Body of pancreas (tissue), 4 donors: ENCODE results near the gene SCN7A.

Source experiments
- CTCF ChIP-seq, 7 experiments: fragments of 450-650 bp in 4 of 7; fragments of 200-600 bp in 3 of 7; sonication (generic) in 3 of 7; IDR thresholded peaks; one replicate each; pipeline ENCODE4 v1.5.1; 2016 to 2019; ENCODE audit warnings: antibody characterized with exemption in 7 of 7
- POLR2A ChIP-seq, 3 donors: fragments of 450-650 bp; IDR thresholded peaks; one replicate each; pipeline ENCODE4 v1.6.1; 2016; ENCODE audit warnings: antibody characterized with exemption in 3 of 3, mild to moderate bottlenecking in 2 of 3

DNA sequence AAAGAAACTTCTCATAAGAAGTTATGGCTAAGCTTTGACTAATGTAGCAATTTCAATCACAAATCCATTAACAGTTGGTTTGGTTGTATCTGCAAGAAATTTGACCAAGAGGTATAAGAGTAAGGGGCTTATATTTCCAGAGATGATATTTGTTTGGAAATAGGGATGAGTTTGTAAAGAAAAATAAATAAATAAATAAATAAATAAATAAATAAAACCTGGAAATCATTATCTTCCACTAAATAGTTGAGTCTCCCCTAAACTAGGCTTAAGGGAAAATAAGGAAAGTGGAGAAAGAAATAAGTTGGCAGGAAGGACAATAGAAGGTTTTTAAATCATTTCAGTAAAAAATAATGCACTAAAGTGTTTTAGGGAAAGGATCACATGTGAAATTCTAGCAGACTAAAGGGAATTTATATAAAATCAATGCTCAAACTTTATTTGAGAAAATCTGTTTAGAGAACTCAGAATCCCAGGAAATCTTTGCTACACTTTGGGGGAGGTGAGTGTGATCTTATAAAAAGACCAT, 23.5 kb upstream of the SCN7A start:
- no peak for TF ChIP-seq CTCF (IDR thresholded peaks at IDR 0.05)
- TF ChIP-seq POLR2A (IDR thresholded peaks at IDR 0.05) = no peak
